ENCODE data around the gene GRID1.
A peak's percentile ranks its signal among the peaks of the same experiment; 100 is the strongest.

The GRID1 gene

DNA sequence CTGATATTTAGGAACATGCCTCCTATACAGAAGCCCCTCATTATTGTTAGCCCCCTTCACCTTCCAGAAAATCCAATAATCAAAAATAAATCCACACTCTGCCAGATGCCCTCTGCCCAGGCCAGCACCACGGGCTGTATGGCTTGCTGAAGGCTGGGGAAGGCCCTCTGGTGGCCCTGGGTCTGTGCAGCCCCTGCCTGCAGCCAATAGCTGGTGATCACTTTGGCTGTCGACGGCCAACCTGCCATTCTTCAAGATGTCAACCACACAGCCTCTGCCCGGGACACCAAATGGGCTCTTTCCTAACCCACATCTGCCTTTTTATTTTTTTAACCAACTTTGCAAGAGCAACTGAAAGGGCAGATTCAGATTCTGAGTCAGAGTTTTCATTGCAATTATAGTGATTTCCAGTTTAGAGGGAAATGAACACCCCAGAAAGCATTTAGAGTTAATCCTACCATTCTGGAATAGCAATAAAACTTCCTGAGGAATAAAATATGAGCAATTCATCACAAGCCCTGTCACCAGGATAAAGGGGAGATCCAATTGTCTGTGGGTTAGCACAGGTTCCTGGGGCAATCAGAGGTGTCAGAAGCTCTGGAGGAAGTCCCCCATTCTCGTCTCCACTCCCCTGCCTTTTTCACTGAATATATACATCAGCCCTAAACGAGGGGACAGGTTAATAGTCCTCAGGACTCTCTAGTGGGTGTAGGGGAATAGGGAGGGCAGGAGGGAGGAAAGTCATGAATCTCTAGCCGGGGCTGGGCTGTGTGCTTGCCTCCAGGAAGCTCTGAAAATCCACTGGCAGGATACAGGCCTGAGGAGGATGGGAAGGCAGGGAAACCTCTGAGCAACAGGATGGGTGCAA is 211.3 kb downstream of the GRID1 start:
- no peak for DNase-seq

DNA sequence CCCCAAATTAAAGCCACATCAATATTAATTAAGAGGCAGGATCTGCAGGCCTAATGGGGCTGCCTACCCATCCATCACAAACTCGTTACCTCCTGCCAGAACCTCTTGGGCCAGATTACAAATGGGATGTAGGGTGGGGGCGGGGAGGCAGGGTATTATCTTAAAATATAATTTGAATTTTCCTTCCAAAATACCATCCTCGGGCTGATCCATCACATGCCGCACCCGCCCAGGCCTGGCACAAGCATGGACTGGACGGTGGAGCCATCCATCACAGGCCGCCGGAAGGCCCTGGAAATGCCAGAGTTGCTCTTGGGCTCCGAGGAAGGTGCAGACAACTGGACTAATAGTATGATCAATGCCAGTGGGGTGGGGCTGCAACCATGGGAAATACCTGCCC is 212.8 kb downstream of the GRID1 start:
- DNase-seq: no peak

- DNase-seq: no peak
Observed at GRCh38 chr10:86152911-86153310, 213.7 kb downstream of the GRID1 start.

DNA sequence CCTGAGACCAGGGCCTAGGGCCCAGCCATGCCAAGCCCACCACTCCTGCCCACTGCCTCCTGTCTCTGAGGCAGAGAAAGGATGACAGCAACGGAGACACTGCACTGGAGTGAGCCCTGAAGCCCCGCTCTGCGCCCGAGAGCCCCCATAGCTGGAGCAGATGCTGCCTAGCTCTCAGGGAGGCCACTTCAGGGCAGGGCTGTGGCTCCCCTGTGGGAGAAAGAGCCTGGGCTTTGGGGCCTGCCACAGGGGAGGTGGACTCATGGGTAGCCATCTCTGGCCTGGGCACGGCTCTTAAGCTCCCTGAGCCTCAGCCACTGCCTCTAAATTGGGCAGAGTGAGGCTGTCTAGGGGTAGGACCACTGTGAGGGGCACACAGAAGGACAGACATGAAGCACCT is 214.2 kb downstream of the GRID1 start:
- no peak for DNase-seq

- no peak for DNase-seq
Observed at GRCh38 chr10:86151613-86152012, 215.0 kb downstream of the GRID1 start.

GRCh38 chr10:86149257-86149656 is 217.3 kb downstream of the GRID1 start:
- DNase-seq: no peak

DNA sequence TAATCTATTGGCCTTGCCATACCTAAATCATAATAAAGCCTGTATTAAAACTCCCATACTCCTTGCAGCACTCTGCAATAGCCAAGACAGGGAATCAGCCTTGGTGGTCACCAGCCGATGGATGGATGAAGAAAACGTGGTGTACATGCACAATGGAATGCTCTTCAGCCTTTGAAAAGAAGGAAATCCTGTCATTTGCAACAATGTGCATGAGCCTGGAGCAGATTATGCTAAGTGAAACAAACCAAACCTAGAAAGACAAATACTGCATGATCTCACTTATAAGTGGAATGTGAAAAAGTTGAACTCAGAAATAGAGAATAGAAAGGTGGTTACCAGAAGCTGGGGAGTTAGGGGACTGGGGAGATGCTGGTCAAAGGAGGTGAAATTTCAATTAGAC is 218.5 kb downstream of the GRID1 start:
- no peak for DNase-seq

DNA sequence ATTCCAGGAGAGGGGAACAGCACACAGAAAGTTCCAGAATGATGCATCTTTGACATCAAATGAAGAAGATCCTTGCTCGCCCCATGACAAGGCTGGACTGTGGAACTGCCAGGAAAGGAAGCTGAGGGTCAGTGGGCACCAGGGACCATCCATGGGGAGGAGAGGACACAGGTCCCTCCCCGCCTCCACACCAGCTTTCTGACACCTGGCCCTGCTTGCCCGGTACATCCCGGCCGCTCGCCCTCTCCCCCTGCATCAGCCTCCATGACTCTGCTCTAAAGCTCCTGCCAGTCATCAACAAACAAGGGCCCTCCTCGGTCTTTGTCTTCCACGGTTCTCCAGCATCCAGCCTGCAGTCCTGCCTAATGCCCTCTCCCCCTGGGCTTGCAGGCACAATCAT is 222.3 kb downstream of the GRID1 start:
- DNase-seq: no peak

DNA sequence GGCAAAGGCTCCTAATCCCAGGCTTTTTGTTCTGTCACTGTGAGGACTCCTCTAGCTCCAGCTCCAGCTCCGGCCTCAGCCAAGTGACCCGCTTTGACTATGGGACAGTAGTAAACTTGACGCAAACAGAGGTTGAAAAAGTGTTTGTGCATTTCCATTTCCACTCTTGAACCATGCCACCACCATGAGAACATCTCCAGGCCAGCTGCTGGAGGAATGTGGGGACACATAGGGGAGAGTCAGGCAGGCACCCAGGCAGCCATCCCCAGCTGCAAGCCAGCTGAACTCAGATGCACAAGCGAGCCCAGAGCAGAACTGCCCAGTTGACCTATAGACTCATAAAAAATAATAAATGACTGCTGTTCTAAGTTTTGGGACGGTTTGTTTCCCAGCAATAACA is 224.7 kb downstream of the GRID1 start:
- DNase-seq: no peak

GRCh38 chr10:86139066-86139657 is 227.4 kb downstream of the GRID1 start:
- peak; percentile 24 to 43 for DNase-seq

- no peak for DNase-seq
Observed at GRCh38 chr10:86138551-86139065, 228.0 kb downstream of the GRID1 start.

DNA sequence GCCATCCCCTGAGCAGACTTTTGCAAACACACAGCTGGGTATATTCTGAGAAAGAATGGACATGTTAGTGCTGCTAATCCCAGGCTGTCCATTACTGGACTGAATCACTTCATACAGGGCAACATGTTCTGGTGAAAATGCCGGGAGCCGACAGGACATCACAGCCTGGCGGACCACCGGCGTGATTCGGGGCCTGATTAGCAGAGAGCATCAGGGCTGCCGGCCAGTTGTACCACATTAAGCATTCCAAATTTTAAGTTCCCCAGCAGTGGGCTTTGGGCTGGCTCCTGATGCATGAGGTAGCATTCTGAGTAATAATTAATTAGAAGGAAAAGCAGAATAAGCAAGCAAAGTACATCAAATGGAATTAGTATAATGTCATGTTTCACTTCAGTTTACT is 229.0 kb downstream of the GRID1 start:
- DNase-seq: no peak

GRCh38 chr10:86136934-86137333 is 229.7 kb downstream of the GRID1 start:
- no peak for DNase-seq

DNA sequence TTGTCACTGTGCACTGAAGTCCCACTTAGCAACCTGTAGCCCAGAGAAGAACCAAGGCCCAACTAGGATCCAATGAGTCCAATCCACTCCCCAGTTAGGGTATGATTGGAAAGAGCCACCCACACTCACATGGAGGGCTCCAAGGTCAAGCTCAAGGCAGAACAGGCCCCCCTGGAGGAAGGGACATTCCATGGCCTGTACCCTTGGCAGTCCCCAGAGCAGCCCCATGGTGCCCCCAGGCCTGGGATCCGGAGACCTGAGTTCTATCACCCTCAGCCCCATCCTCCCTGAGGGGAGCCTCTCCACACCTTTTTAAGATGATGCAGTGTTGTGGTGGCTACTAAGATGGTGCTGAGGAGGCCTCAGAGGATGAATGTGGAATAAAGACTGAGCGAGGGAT is 231.4 kb downstream of the GRID1 start:
- DNase-seq: no peak

- no peak for DNase-seq
Observed at GRCh38 chr10:86130737-86131475, 235.7 kb downstream of the GRID1 start.

DNA sequence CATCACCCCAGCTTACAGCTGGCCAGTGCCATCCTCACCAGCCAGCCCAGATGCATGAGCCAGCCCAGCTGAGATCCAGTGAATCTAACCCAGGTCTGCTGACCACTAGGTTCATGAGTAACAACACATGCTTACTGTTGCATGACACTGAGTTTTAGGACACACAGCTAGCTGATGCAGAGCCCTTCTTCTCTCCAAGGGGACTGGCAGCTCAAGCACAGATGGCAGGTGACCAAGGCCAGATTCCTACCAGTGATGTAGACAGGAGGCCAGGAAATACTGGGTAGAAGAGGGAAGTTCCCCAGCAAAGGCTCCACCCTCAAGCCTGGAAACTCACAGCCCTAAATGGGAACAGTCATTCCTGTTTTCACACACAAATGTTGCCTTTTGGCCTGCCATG is 236.6 kb downstream of the GRID1 start:
- no peak for DNase-seq

GRCh38 chr10:86128360-86128759 is 238.2 kb downstream of the GRID1 start:
- no peak for DNase-seq

DNA sequence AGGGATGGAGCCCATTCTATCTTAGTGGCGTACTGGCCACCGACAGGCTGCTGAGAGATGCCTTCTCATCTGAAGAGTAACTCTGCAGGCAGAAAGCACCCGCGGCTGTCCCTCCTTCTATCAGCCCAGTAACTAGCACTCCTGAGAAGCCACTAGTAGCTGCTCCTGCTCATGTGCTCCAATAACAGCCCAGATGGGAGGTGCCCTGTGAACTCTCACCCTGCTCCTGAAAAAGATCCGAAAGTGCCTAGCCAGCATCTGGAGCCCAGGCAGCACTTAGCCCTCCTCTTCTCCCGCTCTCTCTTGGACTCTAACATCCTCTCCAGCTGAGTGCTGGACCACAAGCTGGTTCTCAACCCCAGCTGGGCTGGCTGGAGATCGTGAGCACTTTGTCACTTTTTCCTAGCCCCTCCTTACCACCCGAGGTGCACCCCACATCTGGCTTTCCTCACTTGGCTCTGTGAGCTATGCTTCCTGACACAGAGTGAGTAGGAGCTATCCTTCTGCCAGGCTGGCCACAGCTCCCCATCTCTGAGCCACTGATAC is 239.2 kb downstream of the GRID1 start:
- no peak for DNase-seq

DNA sequence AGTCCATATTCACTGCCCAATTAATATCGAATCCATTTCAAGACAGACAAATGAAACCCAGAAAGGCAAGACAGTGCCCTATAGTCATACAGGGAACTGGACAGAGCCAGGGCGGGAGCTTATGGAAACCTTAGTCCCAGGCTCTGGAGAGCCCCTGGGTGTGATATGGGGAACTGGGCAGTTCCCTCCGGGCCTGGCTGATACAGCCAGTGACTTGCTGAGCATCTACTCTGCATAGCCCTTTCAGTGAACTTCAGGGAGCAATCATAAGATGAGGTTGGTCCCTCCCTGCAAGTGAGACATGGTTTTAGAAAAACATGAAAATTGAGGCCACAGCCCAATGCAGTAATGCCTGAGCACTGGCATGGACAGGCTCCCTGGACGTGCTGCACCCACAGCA is 241.9 kb downstream of the GRID1 start:
- DNase-seq: no peak

- no peak for DNase-seq
Observed at GRCh38 chr10:86123715-86124114, 242.9 kb downstream of the GRID1 start.

DNA sequence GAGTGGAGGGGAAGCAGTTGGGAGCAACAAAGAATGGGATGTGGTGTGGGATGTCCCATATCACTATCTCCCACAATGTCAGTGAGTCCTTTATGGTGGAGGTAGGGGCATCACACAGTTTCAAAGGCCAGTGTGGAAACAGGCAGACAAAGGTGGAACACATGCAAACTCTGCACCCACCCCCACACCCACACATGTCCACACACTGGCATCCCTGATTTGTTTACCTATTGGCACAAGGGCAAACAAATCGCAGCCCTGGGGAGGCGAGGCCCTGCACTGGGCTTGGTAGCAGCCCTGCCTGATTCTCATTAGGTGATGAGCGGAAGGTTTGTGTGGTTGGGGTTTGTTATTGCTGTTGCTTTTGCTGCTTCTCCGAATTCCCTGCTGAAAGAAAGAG is 243.3 kb downstream of the GRID1 start:
- DNase-seq: no peak

GRCh38 chr10:86122646-86123045 is 243.9 kb downstream of the GRID1 start:
- DNase-seq: no peak

DNA sequence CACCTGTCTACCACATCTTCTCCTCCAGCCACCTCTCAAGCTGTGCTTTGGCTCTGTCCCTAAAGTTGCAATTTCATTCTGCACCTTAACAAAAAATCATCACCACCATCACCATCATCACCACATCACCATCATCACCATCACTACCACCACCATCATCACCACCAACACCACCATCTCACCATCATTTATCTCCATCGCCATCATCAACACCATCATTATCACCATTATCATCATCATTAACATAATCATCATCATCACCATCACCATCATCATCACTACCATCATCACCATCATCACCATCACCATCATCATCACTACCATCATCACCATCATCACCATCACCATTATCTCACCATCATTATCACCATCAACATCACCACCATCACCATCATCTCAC is 245.4 kb downstream of the GRID1 start:
- DNase-seq: no peak
